Astrocyte (in vitro differentiated cells and primary cell): Measurements from ENCODE around the gene WIPI1. TPM values are rescaled to one million over a fixed set of nuclear protein-coding genes. Genes with fewer than 3 reads are reported as not detected.

ENCODE experiments used
- DNase-seq: peaks from one replicate; pipeline ENCODE4 v3.0.0-alpha.2; 2010; ENCODE audit warnings: low read depth
- FAIRE-seq: peaks from 2 replicates; lab custom pipeline; 2011; peaks lifted over from hg19 to GRCh38; lab: Jason Lieb, UNC
- H2AFZ ChIP-seq: 2 replicates; pipeline ENCODE4 v1.6.0; 2012; ENCODE audit warnings: low read depth, low read length, inconsistent platforms
- H3K27ac ChIP-seq: 2 replicates; pipeline ENCODE4 v1.5.1; 2011; ENCODE audit warnings: low read depth, low read length, inconsistent platforms
- H3K27me3 ChIP-seq: 2 replicates; pipeline ENCODE4 v1.6.0; 2011; ENCODE audit warnings: low read length, inconsistent platforms; ENCODE audit not compliant: insufficient read depth
- H3K36me3 ChIP-seq: 2 replicates; pipeline ENCODE4 v1.5.1; 2011; ENCODE audit warnings: low read length, inconsistent platforms; ENCODE audit not compliant: insufficient read depth
- H3K4me1 ChIP-seq: 2 replicates; pipeline ENCODE4 v1.5.1; 2011; ENCODE audit warnings: low read length, inconsistent platforms; ENCODE audit not compliant: insufficient read depth
- H3K4me2 ChIP-seq: 2 replicates; pipeline ENCODE4 v1.6.0; 2012; ENCODE audit warnings: low read length, inconsistent platforms
- H3K4me3 ChIP-seq: 2 replicates; pipeline ENCODE4 v1.5.1; 2011; ENCODE audit warnings: low read depth, mild to moderate bottlenecking, low read length, inconsistent platforms; ENCODE audit not compliant: insufficient read depth
- H3K79me2 ChIP-seq: 2 replicates; pipeline ENCODE4 v1.6.0; 2012; ENCODE audit warnings: mild to moderate bottlenecking, low read length, inconsistent platforms; ENCODE audit not compliant: insufficient read depth
- H3K9ac ChIP-seq: 2 replicates; pipeline ENCODE4 v1.6.0; 2012; ENCODE audit warnings: mild to moderate bottlenecking, low read length, inconsistent platforms
- H3K9me3 ChIP-seq: 2 replicates; pipeline ENCODE4 v1.5.1; 2012; ENCODE audit warnings: low read depth, mild to moderate bottlenecking, low read length, inconsistent platforms; ENCODE audit not compliant: insufficient read depth
- H4K20me1 ChIP-seq: 2 replicates; pipeline ENCODE4 v1.6.0; 2012; ENCODE audit warnings: low read length, inconsistent platforms; ENCODE audit not compliant: insufficient read depth
- H3K27ac Mint-ChIP-seq: one replicate; pipeline ENCODE4 v1.8.0; 2021; ENCODE audit warnings: mild to moderate bottlenecking, mixed read lengths; ENCODE audit not compliant: unreplicated experiment
- H3K27me3 Mint-ChIP-seq: one replicate; pipeline ENCODE4 v1.8.0; 2021; ENCODE audit warnings: low read depth, mixed read lengths; ENCODE audit not compliant: unreplicated experiment
- H3K36me3 Mint-ChIP-seq: one replicate; pipeline ENCODE4 v1.8.0; 2021; ENCODE audit warnings: low read depth, mixed read lengths; ENCODE audit not compliant: unreplicated experiment
- H3K4me1 Mint-ChIP-seq: one replicate; pipeline ENCODE4 v1.8.0; 2021; ENCODE audit warnings: low read depth, mixed read lengths; ENCODE audit not compliant: unreplicated experiment
- H3K4me3 Mint-ChIP-seq: one replicate; pipeline ENCODE4 v1.8.0; 2021; ENCODE audit warnings: mild to moderate bottlenecking, moderate library complexity, mixed read lengths; ENCODE audit not compliant: unreplicated experiment
- H3K9me3 Mint-ChIP-seq: one replicate; pipeline ENCODE4 v1.8.0; 2021; ENCODE audit warnings: mild to moderate bottlenecking, mixed read lengths; ENCODE audit not compliant: unreplicated experiment
- EZH2 ChIP-seq: IDR thresholded peaks from 2 replicates; pipeline ENCODE4 v1.6.1; 2012; ENCODE audit warnings: mild to moderate bottlenecking, low read length, inconsistent platforms; ENCODE audit not compliant: insufficient read depth
- total RNA-seq: library from RNA; stranded (reverse); gene quantifications from 2 replicates; pipeline ENCODE4 v1.2.1, GENCODE V29; 2021
- TF ChIP-seq, protein P1 (sequence below): IDR thresholded peaks from 2 replicates; pipeline ENCODE4 v1.5.1; 2011; ENCODE audit warnings: low read depth, mild to moderate bottlenecking, inconsistent platforms, low read length, moderate library complexity; ENCODE audit not compliant: insufficient read depth

The WIPI1 gene
- total RNA-seq, 1 donor from 2014 or later: 83.5 TPM

DNA sequence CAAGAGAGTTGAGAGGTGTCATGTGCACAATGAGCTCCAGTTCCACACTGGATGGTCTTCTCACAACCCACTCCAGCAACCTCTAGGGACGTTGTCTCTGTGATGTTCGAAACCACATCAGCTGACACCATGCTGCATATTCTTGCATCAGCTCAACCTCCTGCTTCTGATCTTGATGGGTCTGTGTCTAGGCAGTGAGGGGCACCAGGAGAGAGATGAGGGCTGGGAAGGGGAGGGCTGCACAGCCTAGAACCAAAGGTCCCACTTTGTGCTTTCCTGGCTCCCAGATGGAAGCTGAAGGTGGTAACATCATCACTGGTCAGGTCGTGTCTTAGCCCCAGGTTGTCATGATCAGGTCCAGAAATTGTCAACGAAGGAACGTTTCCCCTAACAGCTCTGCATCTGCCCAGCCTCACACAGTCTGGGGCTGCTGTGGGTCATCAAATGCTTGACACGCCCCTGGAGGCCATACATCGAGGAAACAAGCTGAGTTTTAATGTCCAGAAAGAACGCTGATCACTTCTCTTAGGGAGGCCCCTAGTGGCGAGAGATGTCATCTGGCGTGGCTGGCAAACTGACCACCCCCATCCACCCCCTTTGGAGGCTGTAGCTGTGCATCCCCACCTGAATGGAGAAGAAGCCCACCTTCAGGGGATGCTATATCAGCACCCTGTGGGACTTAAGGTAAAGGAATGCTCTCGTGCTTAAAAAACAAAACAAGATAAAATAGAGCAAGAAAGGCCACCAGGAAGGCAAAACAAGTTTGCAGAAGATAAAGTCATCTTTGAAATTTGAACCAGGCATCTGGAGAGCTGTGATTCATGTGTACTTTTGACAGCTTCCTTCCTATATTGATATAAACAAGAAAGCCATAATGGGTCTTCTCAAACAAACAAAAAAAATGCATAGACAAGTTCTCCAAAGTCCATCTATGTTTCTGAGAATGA lies 58.3 kb downstream of the WIPI1 start:
- Mint-ChIP-seq H3K4me1 (peaks cover 16% of the 10 kb centered on the region), H3K36me3 (peaks cover 2% of the 10 kb centered on the region), H3K27me3 (peaks cover 1% of the 10 kb centered on the region), H3K9me3 (no peaks in the 10 kb centered on the region), H3K4me3 (no peak overlapping the region), H3K27ac (peak overlapping the region; percentile 94)
- Histone ChIP-seq H3K4me1 (peaks cover 19% of the 10 kb centered on the region), H3K79me2 (no peaks in the 10 kb centered on the region), H2AFZ (peak overlapping the region; percentile 7), H3K27ac (peak overlapping the region; percentile 30), H3K36me3 (no peaks in the 10 kb centered on the region), H3K9ac (no peak overlapping the region), H4K20me1 (no peaks in the 10 kb centered on the region), H3K4me3 (no peak overlapping the region), H3K4me2 (peak overlapping the region; percentile 63), H3K9me3 (no peaks in the 10 kb centered on the region), H3K27me3 (no peaks in the 10 kb centered on the region)
- peak; percentile 47 for DNase-seq
- peak; percentile 66 for FAIRE-seq
- TF ChIP-seq, protein P1, sequence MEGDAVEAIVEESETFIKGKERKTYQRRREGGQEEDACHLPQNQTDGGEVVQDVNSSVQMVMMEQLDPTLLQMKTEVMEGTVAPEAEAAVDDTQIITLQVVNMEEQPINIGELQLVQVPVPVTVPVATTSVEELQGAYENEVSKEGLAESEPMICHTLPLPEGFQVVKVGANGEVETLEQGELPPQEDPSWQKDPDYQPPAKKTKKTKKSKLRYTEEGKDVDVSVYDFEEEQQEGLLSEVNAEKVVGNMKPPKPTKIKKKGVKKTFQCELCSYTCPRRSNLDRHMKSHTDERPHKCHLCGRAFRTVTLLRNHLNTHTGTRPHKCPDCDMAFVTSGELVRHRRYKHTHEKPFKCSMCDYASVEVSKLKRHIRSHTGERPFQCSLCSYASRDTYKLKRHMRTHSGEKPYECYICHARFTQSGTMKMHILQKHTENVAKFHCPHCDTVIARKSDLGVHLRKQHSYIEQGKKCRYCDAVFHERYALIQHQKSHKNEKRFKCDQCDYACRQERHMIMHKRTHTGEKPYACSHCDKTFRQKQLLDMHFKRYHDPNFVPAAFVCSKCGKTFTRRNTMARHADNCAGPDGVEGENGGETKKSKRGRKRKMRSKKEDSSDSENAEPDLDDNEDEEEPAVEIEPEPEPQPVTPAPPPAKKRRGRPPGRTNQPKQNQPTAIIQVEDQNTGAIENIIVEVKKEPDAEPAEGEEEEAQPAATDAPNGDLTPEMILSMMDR: peak; percentile 74
- no peak for TF ChIP-seq EZH2

DNA sequence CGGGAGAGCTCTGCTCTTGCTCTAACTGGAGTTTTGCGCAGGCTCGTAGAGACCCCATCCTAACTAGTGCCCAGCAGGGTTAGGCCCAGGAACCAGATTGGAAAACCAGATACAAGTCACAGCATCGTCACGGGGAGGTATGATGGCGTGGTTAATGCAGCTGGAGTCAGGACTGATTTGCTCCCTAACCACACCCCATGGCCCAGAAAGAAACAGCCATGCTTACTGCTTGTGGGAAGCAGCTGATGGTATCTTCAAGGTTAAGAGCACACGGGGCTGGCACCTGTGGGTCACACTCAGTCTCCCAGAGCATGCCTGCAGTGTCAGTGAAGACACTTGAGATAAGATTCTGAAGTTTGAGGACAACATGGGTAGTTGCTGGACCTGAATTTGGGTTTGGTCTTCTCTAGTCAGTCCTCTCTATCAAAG lies 60.2 kb downstream of the WIPI1 start:
- Mint-ChIP-seq H3K27me3 (peaks cover 1% of the 10 kb centered on the region), H3K4me3 (no peak overlapping the region), H3K36me3 (peaks cover 2% of the 10 kb centered on the region), H3K4me1 (peaks cover 16% of the 10 kb centered on the region), H3K27ac (no peak overlapping the region), H3K9me3 (no peaks in the 10 kb centered on the region)
- H3K4me3 ChIP-seq: no peak overlapping the region
- H3K27ac ChIP-seq: no peak overlapping the region
- DNase-seq (no peak), FAIRE-seq (no peak)
- H4K20me1 ChIP-seq: no peaks in the 10 kb centered on the region
- no peak overlapping the region for H2AFZ ChIP-seq
- no peaks in the 10 kb centered on the region for H3K9me3 ChIP-seq
- no peaks in the 10 kb centered on the region for H3K79me2 ChIP-seq
- TF ChIP-seq, protein P1: no peak
- no peak for TF ChIP-seq EZH2
- H3K36me3 ChIP-seq: no peaks in the 10 kb centered on the region
- H3K27me3 ChIP-seq: no peaks in the 10 kb centered on the region
- peaks cover 19% of the 10 kb centered on the region for H3K4me1 ChIP-seq
- H3K4me2 ChIP-seq: no peak overlapping the region
- H3K9ac ChIP-seq: no peak overlapping the region
